Esophagus muscularis mucosa (tissue), 3 donors: ENCODE results near the gene MIGA1.

Experiments
- EP300 ChIP-seq: sonication (generic); formaldehyde crosslinking; IDR thresholded peaks from one replicate; pipeline ENCODE4 v1.6.1; 2017; ENCODE audit warnings: antibody characterized with exemption
- TF ChIP-seq, protein P1 (sequence below), 3 experiments: fragments of 200-600 bp in 2 of 3; fragments of 450-650 bp in 1 of 3; sonication (generic) in 2 of 3; IDR thresholded peaks; one replicate each; pipeline ENCODE4 v1.5.1; 2017 to 2019; ENCODE audit warnings: antibody characterized with exemption in 3 of 3, mild to moderate bottlenecking in 2 of 3, moderate library complexity in 1 of 3

DNA sequence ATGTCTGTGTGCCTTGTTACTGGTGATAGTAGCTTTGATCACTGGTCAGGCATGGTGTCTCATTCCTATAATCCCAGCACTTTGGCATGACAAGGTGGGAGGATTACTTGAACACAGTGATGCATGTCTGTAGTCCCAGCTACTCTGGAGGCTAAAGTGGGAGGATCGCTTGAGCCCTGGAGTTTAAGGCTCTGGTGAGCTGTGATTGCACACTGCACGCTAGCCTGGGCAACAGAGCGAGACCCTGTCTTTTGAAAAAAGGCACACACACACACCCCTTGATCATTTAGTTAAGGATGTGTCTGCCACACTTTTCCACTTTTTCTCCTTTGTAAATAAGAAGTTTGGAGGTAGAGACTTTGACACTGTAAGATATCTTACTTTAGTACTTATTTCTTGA lies 15.1 kb downstream of the MIGA1 start:
- TF ChIP-seq EP300: no peak
- TF ChIP-seq, protein P1, sequence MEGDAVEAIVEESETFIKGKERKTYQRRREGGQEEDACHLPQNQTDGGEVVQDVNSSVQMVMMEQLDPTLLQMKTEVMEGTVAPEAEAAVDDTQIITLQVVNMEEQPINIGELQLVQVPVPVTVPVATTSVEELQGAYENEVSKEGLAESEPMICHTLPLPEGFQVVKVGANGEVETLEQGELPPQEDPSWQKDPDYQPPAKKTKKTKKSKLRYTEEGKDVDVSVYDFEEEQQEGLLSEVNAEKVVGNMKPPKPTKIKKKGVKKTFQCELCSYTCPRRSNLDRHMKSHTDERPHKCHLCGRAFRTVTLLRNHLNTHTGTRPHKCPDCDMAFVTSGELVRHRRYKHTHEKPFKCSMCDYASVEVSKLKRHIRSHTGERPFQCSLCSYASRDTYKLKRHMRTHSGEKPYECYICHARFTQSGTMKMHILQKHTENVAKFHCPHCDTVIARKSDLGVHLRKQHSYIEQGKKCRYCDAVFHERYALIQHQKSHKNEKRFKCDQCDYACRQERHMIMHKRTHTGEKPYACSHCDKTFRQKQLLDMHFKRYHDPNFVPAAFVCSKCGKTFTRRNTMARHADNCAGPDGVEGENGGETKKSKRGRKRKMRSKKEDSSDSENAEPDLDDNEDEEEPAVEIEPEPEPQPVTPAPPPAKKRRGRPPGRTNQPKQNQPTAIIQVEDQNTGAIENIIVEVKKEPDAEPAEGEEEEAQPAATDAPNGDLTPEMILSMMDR (IDR thresholded peaks at IDR 0.05): no peak
